ENCODE data around the gene PFKFB4.
"Not testable (repeated sequence)": the region's sequence is repeated elsewhere in the genome, so short reads cannot be mapped to it uniquely, and the experiment has no call there.

PFKFB4 gene

DNA sequence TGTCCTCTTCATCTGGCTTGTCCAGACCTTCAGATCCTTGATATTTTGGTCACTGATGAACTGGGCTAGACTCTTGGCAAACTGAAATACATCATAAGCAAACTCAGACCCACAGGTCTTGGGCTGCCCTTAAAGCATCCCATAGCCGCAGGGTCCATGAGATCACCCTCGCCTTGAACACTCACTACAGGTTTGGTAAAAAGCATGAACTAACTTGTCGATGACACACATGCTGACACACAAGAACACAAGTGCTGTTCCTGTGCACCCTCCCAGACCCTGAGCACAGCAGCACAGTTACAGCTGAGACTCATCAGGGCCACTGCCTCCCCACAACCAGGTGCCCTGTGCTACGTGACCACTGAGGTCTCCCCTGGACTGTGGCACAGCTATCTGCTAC is 21.0 kb downstream of the PFKFB4 start:
- in situ Hi-C loops (cut with HindIII; ENCODE audit: low sequenced_read_pairs), result no loop called here

GRCh38 chr3:48532977-48533337 is 23.6 kb downstream of the PFKFB4 start:
- in situ Hi-C loops (cut with HindIII; ENCODE audit: low sequenced_read_pairs), result no loop called here

DNA sequence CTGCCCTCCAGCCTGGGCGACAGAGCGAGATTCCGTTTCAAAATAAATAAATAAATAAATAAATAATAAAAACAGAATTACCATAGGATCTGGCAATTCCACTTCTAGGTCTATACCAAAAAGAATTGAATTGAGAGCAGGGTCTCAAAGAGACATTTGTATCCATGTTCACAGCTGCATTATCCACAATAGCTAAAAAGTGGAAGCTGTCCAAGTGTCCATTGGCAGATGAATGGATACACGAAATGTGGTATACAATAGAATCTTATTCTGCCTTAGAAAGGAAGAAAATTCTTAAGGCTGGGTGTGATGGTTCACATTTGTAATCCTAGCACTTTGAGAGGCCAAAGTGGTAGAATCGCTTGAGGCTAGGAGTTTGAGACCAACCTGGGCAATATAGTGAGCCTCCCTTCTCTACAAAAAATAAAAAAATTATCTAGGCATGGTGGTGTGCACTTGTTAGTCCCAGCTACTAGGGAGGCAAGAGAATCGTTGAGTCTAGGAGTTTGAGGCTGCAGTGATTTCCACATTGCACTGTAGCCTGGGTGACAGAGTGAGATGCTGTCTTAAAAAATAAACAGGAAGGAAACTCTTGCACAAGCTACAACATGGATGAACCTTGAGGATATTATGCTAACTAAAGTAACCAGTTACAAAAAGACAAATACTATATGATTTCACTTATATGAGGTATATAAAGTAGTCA is 24.2 kb downstream of the PFKFB4 start:
- in situ Hi-C loops (cut with HindIII; ENCODE audit: low sequenced_read_pairs), result no loop called here

DNA sequence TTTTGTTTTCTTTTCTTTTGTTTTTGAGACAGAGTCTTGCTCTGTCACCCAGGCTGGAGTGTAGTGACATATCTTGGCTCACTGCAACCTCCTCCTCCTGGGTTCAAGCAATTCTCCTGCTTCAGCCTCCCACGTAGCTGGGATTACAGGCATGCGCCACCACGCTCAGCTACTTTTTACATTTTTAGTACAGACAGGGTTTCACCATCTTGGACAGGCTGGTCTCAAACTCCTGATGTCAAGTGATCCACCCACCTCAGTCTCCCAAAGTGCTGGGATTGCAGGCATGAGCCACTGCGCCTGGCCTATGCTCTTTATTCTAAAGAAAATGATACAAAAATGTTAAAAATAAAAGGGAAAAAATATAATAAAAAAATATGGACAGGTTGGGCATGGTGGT is 25.9 kb downstream of the PFKFB4 start:
- in situ Hi-C loops (cut with HindIII; ENCODE audit: low sequenced_read_pairs), result not testable (repeated sequence)

DNA sequence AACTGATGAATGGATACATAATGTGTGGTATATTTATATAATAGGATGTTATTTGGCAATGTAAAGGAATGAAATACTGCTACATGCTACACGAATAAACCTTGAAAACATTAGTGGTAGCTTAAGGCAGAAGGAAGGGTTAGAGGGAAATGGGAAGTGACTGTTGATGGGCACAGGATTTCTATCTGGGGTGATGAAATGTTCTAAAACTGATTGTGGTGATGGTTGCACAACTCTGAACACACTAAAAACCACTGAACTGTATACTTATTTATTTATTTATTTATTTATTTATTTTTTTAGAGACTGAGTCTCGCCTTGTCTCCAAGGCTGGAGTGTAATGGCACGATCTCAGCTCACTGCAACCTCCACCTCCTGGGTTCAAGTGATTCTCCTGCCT is 27.8 kb downstream of the PFKFB4 start:
- in situ Hi-C loops (cut with HindIII; ENCODE audit: low sequenced_read_pairs), result no loop called here

DNA sequence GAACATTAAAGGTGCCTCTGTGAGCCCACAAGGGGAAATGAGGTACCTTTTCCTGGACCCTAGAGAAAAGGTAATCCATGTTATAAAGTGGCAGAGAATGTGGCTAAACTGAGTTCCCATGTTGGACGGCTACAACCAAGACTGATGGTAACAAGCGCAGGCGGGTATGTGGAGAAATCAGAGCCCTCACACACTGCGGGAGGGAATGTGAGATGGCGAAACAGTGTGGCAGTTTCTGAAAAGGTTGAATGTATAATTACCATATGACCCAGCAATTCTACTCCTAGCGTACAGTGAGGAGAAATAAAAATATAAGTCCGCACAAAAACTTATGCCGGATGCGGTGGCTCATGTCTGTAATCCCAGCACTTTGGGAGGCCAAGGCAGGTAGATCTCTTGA is 28.6 kb downstream of the PFKFB4 start:
- in situ Hi-C loops (cut with HindIII; ENCODE audit: low sequenced_read_pairs), result no loop called here

GRCh38 chr3:48524970-48525369 is 31.6 kb downstream of the PFKFB4 start:
- in situ Hi-C loops (cut with HindIII; ENCODE audit: low sequenced_read_pairs), result no loop called here

DNA sequence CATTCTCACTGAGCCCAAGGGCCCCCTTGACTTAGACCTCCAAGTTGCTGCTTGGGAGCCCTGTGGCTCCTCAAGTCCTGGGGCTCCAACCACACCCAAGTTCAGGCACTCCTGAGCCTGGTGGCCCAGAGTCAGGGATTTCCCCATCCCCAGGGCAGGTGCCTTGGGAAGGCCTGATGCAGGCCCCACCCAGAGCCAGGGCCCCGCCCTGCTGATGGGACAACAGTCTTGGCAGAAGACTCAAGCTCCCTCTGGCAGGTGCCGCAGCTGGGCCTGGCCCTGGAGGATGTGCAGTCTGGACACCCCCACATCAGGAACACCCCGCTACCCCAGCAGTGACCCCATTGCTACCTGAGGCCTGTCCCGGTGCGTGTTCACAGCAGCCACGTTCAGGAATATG is 35.0 kb downstream of the PFKFB4 start:
- in situ Hi-C loops (cut with HindIII; ENCODE audit: low sequenced_read_pairs), result no loop called here

GRCh38 chr3:48519277-48519643 is 37.3 kb downstream of the PFKFB4 start:
- in situ Hi-C loops (cut with HindIII; ENCODE audit: low sequenced_read_pairs), result no loop called here

DNA sequence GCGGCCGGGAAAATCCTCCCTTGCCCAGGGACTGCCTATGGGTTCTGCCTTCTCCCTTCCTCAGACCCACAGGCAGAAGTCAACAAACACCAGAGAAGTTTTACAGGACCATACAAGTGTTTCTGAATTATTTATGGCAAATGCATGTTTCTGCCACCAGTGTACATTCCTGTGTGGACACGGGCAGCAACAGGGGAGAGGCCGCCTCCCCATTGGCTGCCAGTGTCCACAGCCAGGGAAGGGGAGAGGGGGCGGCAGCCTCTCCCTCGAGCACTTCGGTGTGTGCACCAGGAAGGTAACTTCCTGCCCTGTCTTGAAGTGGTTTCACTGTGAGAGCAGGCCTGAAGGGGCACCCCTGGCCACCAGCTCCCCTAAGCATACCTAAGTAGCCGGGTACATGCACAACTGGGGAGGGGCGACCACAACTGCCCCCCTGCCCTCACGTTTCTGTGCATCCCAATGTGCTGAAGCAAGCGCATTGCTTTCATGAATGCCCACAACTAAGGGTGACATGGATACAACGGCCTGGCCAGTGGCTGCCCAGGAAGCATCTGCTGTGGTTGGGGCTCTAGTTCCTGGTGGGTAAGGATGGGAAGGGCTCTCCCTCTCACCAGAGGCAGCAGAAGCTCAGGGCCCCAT is 37.8 kb downstream of the PFKFB4 start:
- in situ Hi-C loops (cut with HindIII; ENCODE audit: low sequenced_read_pairs), result no loop called here

DNA sequence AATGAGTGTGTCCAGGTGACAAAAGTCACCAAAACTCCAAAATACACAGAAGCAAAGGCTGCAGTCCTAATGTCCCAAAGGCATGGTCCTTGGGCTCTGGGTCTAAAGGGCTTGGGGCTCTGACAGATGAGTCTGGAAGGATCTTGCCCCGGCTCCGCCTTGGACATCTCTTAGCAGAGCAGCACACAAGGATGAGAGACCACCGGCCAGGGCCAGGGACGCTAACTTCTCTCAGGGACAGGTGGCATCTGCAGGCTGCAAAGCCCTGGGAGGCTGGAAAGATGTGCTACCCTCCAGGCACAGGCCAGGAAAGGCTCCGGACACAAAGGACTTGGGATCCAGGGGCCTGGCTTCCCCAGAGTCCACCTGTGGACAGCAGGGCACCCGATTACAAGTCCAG is 38.5 kb downstream of the PFKFB4 start:
- in situ Hi-C loops (cut with HindIII; ENCODE audit: low sequenced_read_pairs), result no loop called here

- in situ Hi-C loops (cut with HindIII; ENCODE audit: low sequenced_read_pairs), result no loop called here
Observed at GRCh38 chr3:48516571-48516970, 40.0 kb downstream of the PFKFB4 start.

DNA sequence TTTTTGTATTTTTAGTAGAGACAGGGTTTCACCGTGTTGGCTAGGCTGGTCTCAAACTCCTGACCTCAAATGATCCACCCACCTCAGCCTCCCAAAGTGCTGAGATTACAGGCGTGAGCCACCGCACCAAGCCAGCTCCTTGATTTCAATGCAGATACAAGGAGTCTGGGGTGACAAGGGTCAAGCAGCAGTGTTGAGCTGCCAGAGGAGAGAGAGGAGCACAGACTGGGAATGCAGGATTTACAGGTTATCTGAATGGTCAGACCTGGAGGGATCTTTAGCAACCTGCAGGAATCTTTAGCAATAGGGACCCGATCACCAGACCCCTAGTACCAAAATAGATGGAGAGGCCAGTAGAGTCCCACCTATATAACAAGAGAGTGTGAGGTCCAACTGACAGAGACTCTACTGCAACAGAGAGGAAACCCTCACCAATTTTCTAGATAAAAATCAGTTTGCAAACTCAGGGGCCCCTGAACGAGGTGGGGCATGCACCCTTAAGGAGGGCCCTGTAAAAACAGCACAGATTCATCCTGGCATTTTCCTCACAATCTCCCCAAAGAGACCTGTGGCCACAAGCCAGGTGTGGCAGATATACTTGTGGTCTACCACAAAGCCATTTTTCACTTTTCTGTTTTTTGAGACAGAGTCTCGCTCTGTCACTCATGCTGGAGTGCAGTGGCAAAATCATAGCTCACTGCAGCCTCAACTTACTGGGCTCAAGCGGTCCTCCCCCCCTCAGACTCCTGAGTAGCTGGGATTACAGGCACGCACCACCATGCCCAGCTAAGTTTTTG is 42.0 kb downstream of the PFKFB4 start:
- in situ Hi-C loops (cut with HindIII; ENCODE audit: low sequenced_read_pairs), result no loop called here

GRCh38 chr3:48511551-48511950 is 45.1 kb downstream of the PFKFB4 start:
- in situ Hi-C loops (cut with HindIII; ENCODE audit: low sequenced_read_pairs), result no loop called here

GRCh38 chr3:48507256-48508061 is 49.1 kb downstream of the PFKFB4 start:
- in situ Hi-C loops (cut with HindIII; ENCODE audit: low sequenced_read_pairs), result no loop called here

DNA sequence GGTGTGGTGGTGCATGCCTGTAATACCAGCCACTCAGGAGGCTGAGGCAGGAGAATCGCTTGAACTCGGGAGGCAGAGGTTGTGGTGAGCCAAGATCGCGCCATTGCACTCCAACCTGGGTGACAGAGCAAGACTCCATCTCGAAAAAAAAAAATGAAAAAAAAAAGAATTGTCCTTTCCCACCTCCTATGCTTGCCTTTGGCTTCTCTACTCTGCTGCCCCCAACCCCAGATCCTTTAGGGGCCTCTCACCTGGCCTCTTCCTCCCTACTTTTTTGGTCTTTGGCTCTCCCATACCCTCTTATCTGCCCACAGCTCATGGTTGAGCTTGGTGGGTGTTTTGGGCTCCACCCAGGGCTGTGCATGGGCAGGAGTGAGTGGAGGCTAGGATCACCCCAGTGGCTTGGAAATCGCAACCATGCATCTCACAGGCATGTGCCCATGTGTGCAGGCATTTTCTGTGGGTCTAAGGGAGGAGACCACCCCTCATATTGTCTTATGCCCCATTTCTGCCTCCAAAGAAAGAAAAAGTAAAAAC is 50.6 kb downstream of the PFKFB4 start:
- in situ Hi-C loops (cut with HindIII; ENCODE audit: low sequenced_read_pairs), result no loop called here

DNA sequence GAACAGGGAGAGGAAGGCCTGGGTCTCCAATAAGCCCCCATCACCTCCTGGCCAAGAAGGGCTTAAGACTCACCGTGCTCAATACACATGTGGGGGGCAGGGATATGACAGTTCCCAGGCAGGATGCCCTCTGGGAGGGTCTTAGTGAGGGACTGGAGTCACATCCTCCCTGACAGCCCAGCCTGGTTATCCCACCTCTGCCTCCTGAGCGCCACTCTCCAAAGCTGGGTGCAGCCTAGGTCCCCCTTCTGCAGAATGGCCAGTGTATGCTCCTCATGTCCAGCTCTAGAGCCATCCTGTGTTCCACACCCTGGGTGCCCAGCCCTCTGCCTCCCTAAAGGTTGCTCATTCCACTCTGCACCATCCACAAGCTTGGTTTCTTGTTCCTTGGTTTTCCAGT is 51.5 kb downstream of the PFKFB4 start:
- in situ Hi-C loops (cut with HindIII; ENCODE audit: low sequenced_read_pairs), result no loop called here

- in situ Hi-C loops (cut with HindIII; ENCODE audit: low sequenced_read_pairs), result no loop called here
Observed at GRCh38 chr3:48504051-48504946, 52.3 kb downstream of the PFKFB4 start, which contains the start of gene SHISA5. SHISA5 (minus strand) TSS chr3:48504174; CDS start chr3:48504094, 80 bp downstream.

DNA sequence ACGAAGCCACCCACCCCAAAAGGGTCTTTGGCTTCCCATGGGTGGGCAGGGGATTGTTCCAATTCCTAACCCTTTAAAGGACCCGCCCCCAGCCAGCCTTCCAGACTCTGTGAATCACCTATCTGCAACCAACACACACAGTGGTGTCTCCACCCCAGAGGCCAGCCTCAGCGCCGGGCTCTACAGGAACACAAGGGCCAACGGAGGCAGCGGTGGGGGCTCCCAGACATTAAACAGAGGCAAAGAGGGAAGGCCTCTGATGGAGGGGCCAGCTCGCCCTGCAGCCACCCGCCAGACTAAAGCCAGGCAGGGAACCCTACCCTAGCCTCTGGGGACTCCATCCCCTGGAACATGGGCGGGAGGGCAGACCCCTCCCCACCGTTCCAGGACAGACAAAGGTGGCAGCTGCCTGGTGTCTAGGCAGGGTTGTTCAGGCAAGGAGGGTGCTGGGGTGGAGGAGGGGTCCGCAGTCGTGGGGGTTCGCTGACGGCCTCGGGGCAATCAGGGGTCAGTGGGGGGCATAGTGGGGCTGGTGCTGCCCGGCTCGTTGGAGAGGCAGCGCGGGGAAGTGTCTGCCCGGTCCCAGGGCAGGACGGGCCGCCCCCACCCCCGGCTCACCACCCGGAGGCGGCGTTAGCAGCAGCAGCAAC is 53.1 kb downstream of the PFKFB4 start:
- in situ Hi-C loops (cut with HindIII; ENCODE audit: low sequenced_read_pairs), result no loop called here

Data from DLD1 (cell line).